Measurements from ENCODE around the gene NCR2. TPM values are rescaled to one million over a fixed set of nuclear protein-coding genes. Genes with fewer than 3 reads are reported as not detected.

NCR2 gene
- total and polyA plus RNA-seq, 2 donors (not counting 1 experiment from before 2014, with no cell fraction given) = not detected

GRCh38 chr6:41289815-41290214, 45.6 kb upstream of the NCR2 start:
- Histone ChIP-seq H3K4me1 (ENCODE audit: control insufficient read depth in 2 of 2, insufficient read depth in 2 of 2, low read length in 2 of 2) (peaks cover 0 to 2% of the 10 kb centered on the region in 2 donors), H3K4me3 (ENCODE audit: control extremely low read depth in 1 of 5, extremely low read depth in 1 of 5, insufficient read depth in 1 of 5, low read depth in 2 of 5, low read length in 4 of 5) (no peak overlapping the region), H3K4me2 (replicated peaks; ENCODE audit: low read depth, low read length, poor library complexity, severe bottlenecking) (no peak overlapping the region), H3K9ac (ENCODE audit: low read length) (no peak overlapping the region), H3K27me3 (replicated peaks in 1 of 4; ENCODE audit: control extremely low read depth in 1 of 4, control insufficient read depth in 3 of 4, insufficient read depth in 4 of 4, low read length in 3 of 4) (peaks cover 0 to 2% (median 0%) of the 10 kb centered on the region in 4 experiments), H3K27ac (ENCODE audit: low read length in 2 of 2) (no peak overlapping the region), H3K9me3 (ENCODE audit: control extremely low read depth in 1 of 3, control insufficient read depth in 2 of 3, insufficient read depth in 1 of 3, low read length in 2 of 3) (no peaks in the 10 kb centered on the region), H4K20me1 (ENCODE audit: control insufficient read depth, insufficient read depth, low read length, poor library complexity, severe bottlenecking) (no peaks in the 10 kb centered on the region), H2AFZ (ENCODE audit: insufficient read depth, low read depth, low read length, poor library complexity, severe bottlenecking) (no peak overlapping the region), H3K36me3 (replicated peaks in 1 of 2; ENCODE audit: control extremely low read depth in 1 of 2, control insufficient read depth in 1 of 2, extremely low read depth in 1 of 2, insufficient read depth in 2 of 2, low read length in 1 of 2) (no peaks in the 10 kb centered on the region), H3K79me2 (ENCODE audit: control insufficient read depth, insufficient read depth, low read length) (peaks cover 3% of the 10 kb centered on the region)
- Mint-ChIP-seq H3K27ac (no peak overlapping the region), H3K4me3 (no peak overlapping the region), H3K9me3 (ENCODE audit: insufficient read depth) (no peaks in the 10 kb centered on the region), H3K4me1 (peaks cover 8% of the 10 kb centered on the region), H3K27me3 (peaks cover 6% of the 10 kb centered on the region)
- intact Hi-C loops (cut with micrococcal nuclease) = no loop called here
- DNase-seq = no peak
- TF ChIP-seq EZH2 (IDR thresholded peaks at IDR 0.05; ENCODE audit: borderline replicate concordance, insufficient read depth, low read depth, low read length, poor library complexity, severe bottlenecking) (no peak), CTCF (IDR thresholded peaks at IDR 0.05) (no peak)
- ChIA-PET CTCF (interaction anchor here (1.0 to 1.3 kb wide), 2 partner anchors 11 to 14 kb away, joined by 3 to 4 read pairs; no protein-coding TSS in a partner anchor), POLR2A (no interaction called here)
- 100% methylated on average over 1 of the region's 4 CpGs for WGBS (ENCODE audit: insufficient coverage)
- no peak for ATAC-seq (ENCODE audit: low read depth)

- H3K27ac ChIP-seq (ENCODE audit: low read length in 2 of 2) = no peak overlapping the region
- TF ChIP-seq EZH2 (IDR thresholded peaks at IDR 0.05; ENCODE audit: borderline replicate concordance, insufficient read depth, low read depth, low read length, poor library complexity, severe bottlenecking) (no peak), CTCF (IDR thresholded peaks at IDR 0.05) (no peak)
- DNase-seq (no peak), ATAC-seq (ENCODE audit: low read depth) (no peak)
- H3K9me3 Mint-ChIP-seq (ENCODE audit: insufficient read depth) = no peaks in the 10 kb centered on the region
- no peak overlapping the region for H3K4me2 ChIP-seq (replicated peaks; ENCODE audit: low read depth, low read length, poor library complexity, severe bottlenecking)
- peaks cover 0 to 4% of the 10 kb centered on the region in 2 donors for H3K4me1 ChIP-seq (ENCODE audit: control insufficient read depth in 2 of 2, insufficient read depth in 2 of 2, low read length in 2 of 2)
- no peak overlapping the region for H3K27ac Mint-ChIP-seq
- H3K9me3 ChIP-seq (ENCODE audit: control extremely low read depth in 1 of 3, control insufficient read depth in 2 of 3, insufficient read depth in 1 of 3, low read length in 2 of 3) = no peaks in the 10 kb centered on the region
- 100% methylated on average over 1 of the region's 1 CpG for WGBS (ENCODE audit: insufficient coverage)
- H4K20me1 ChIP-seq (ENCODE audit: control insufficient read depth, insufficient read depth, low read length, poor library complexity, severe bottlenecking) = no peaks in the 10 kb centered on the region
- peaks cover under 1% of the 10 kb centered on the region for H3K27me3 Mint-ChIP-seq
- no peaks in the 10 kb centered on the region for H3K27me3 ChIP-seq (replicated peaks in 1 of 4; ENCODE audit: control extremely low read depth in 1 of 4, control insufficient read depth in 3 of 4, insufficient read depth in 4 of 4, low read length in 3 of 4)
- H3K4me3 Mint-ChIP-seq = no peak overlapping the region
- H3K4me1 Mint-ChIP-seq = peaks cover 14% of the 10 kb centered on the region
- ChIA-PET POLR2A (no interaction called here), CTCF (no interaction called here)
- no peak overlapping the region for H2AFZ ChIP-seq (ENCODE audit: insufficient read depth, low read depth, low read length, poor library complexity, severe bottlenecking)
- H3K4me3 ChIP-seq (ENCODE audit: control extremely low read depth in 1 of 5, extremely low read depth in 1 of 5, insufficient read depth in 1 of 5, low read depth in 2 of 5, low read length in 4 of 5) = no peak overlapping the region
- no peaks in the 10 kb centered on the region for H3K36me3 ChIP-seq (replicated peaks in 1 of 2; ENCODE audit: control extremely low read depth in 1 of 2, control insufficient read depth in 1 of 2, extremely low read depth in 1 of 2, insufficient read depth in 2 of 2, low read length in 1 of 2)
- intact Hi-C loops (cut with micrococcal nuclease) = no loop called here
- peaks cover 6% of the 10 kb centered on the region for H3K79me2 ChIP-seq (ENCODE audit: control insufficient read depth, insufficient read depth, low read length)
- no peak overlapping the region for H3K9ac ChIP-seq (ENCODE audit: low read length)
These were observed 43.7 kb upstream of the NCR2 start for GRCh38 chr6:41291717-41292116.

Measured in B cell (primary cell).